ENCODE data around the gene BICRA. TPM values are rescaled to one million over a fixed set of nuclear protein-coding genes. Genes with fewer than 3 reads are reported as not detected.
"Not testable (repeated sequence)": the region's sequence is repeated elsewhere in the genome, so short reads cannot be mapped to it uniquely, and the experiment has no call there.

The BICRA gene
- total RNA-seq, 1 experiment from 2014 or later: 3.5 TPM

- Histone ChIP-seq H3K27me3 (replicated peaks) (no peaks in the 10 kb centered on the region), H3K27ac (no peak overlapping the region), H3K4me1 (replicated peaks) (peaks cover 6% of the 10 kb centered on the region; the same call in 1 of the 2 replicates), H3K36me3 (no peaks in the 10 kb centered on the region), H3K9me3 (replicated peaks) (peaks cover 10% of the 10 kb centered on the region; the same call in 1 of the 2 replicates), H3K4me3 (no peak overlapping the region)
- no peak for DNase-seq (ENCODE audit: low read depth in 1 of 2, low spot score in 2 of 2)
Observed at GRCh38 chr19:47589824-47590223, 19.1 kb upstream of the BICRA start.

- H3K4me1 ChIP-seq (replicated peaks): peaks cover 7% of the 10 kb centered on the region
- no peaks in the 10 kb centered on the region for H3K36me3 ChIP-seq
- peaks cover 2% of the 10 kb centered on the region; the same call in 1 of the 2 replicates for H3K9me3 ChIP-seq (replicated peaks)
- H3K27ac ChIP-seq: no peak overlapping the region
- no peaks in the 10 kb centered on the region for H3K27me3 ChIP-seq (replicated peaks)
- H3K4me3 ChIP-seq: no peak overlapping the region
- no peak for DNase-seq (ENCODE audit: low read depth in 1 of 2, low spot score in 2 of 2)
Observed at GRCh38 chr19:47593860-47594259, 15.1 kb upstream of the BICRA start.

GRCh38 chr19:47595944-47596343 is 13.0 kb upstream of the BICRA start:
- Histone ChIP-seq H3K27ac (no peak overlapping the region), H3K36me3 (no peaks in the 10 kb centered on the region), H3K4me1 (replicated peaks) (peaks cover 14% of the 10 kb centered on the region), H3K9me3 (replicated peaks) (no peaks in the 10 kb centered on the region), H3K27me3 (replicated peaks) (no peaks in the 10 kb centered on the region), H3K4me3 (no peak overlapping the region)
- no peak for DNase-seq (ENCODE audit: low read depth in 1 of 2, low spot score in 2 of 2)

- H3K4me1 ChIP-seq (replicated peaks): peaks cover 14% of the 10 kb centered on the region
- peak overlapping the region; percentile 43 for H3K4me3 ChIP-seq
- peak overlapping the region; percentile 71 for H3K27ac ChIP-seq
- peak; percentile 95 to 98 for DNase-seq (ENCODE audit: low read depth in 1 of 2, low spot score in 2 of 2)
- H3K36me3 ChIP-seq: no peaks in the 10 kb centered on the region
- no peaks in the 10 kb centered on the region for H3K27me3 ChIP-seq (replicated peaks)
- H3K9me3 ChIP-seq (replicated peaks): no peaks in the 10 kb centered on the region
Observed at GRCh38 chr19:47598407-47599349, 10.3 kb upstream of the BICRA start.

GRCh38 chr19:47599671-47600245 is 9.2 kb upstream of the BICRA start:
- H3K9me3 ChIP-seq (replicated peaks); H3K27me3 ChIP-seq (replicated peaks); H3K36me3 ChIP-seq: not testable (repeated sequence)
- Histone ChIP-seq H3K27ac (peak overlapping the region; percentile 71), H3K4me1 (replicated peaks) (peaks cover 14% of the 10 kb centered on the region), H3K4me3 (peak overlapping the region; percentile 43)
- peak in 1 of 2 experiments; percentile 71 for DNase-seq (ENCODE audit: low read depth in 1 of 2, low spot score in 2 of 2)

- DNase-seq (ENCODE audit: low read depth in 1 of 2, low spot score in 2 of 2): peak; percentile 99 to 100
- Histone ChIP-seq H3K4me3 (peak overlapping the region; percentile 43), H3K36me3 (no peaks in the 10 kb centered on the region), H3K4me1 (replicated peaks) (peaks cover 14% of the 10 kb centered on the region), H3K9me3 (replicated peaks) (no peaks in the 10 kb centered on the region), H3K27ac (peak overlapping the region; percentile 71), H3K27me3 (replicated peaks) (no peaks in the 10 kb centered on the region)
Observed at GRCh38 chr19:47600246-47601179, 8.4 kb upstream of the BICRA start.

GRCh38 chr19:47601180-47601904 is 7.6 kb upstream of the BICRA start:
- H3K4me3 ChIP-seq: peak overlapping the region; percentile 43
- H3K27ac ChIP-seq: no peak overlapping the region
- peaks cover 14% of the 10 kb centered on the region for H3K4me1 ChIP-seq (replicated peaks)
- DNase-seq (ENCODE audit: low read depth in 1 of 2, low spot score in 2 of 2): no peak
- H3K36me3 ChIP-seq: no peaks in the 10 kb centered on the region
- H3K9me3 ChIP-seq (replicated peaks): no peaks in the 10 kb centered on the region
- H3K27me3 ChIP-seq (replicated peaks): no peaks in the 10 kb centered on the region

- Histone ChIP-seq H3K36me3 (peaks cover 11% of the 10 kb centered on the region), H3K4me3 (no peak overlapping the region), H3K27me3 (replicated peaks) (no peaks in the 10 kb centered on the region), H3K27ac (no peak overlapping the region), H3K9me3 (replicated peaks) (no peaks in the 10 kb centered on the region), H3K4me1 (replicated peaks) (peaks cover 7% of the 10 kb centered on the region)
- DNase-seq (ENCODE audit: low read depth in 1 of 2, low spot score in 2 of 2): no peak
Observed at GRCh38 chr19:47603706-47604565, 5.0 kb upstream of the BICRA start.

GRCh38 chr19:47607564-47608073 is 1.3 kb upstream of the BICRA start:
- Histone ChIP-seq H3K4me1 (replicated peaks) (peaks cover 22% of the 10 kb centered on the region), H3K36me3 (peaks cover 26% of the 10 kb centered on the region), H3K27ac (peak overlapping the region; percentile 84), H3K27me3 (replicated peaks) (no peaks in the 10 kb centered on the region), H3K4me3 (peak overlapping the region; percentile 89), H3K9me3 (replicated peaks) (no peaks in the 10 kb centered on the region)
- DNase-seq (ENCODE audit: low read depth in 1 of 2, low spot score in 2 of 2): no peak

GRCh38 chr19:47608074-47608918 is 638 bp upstream of the BICRA start:
- peak overlapping the region; percentile 84 for H3K27ac ChIP-seq
- no peaks in the 10 kb centered on the region for H3K27me3 ChIP-seq (replicated peaks)
- H3K36me3 ChIP-seq: peaks cover 26% of the 10 kb centered on the region
- H3K4me3 ChIP-seq: peak overlapping the region; percentile 89
- no peaks in the 10 kb centered on the region for H3K9me3 ChIP-seq (replicated peaks)
- H3K4me1 ChIP-seq (replicated peaks): peaks cover 29% of the 10 kb centered on the region
- peak; percentile 93 to 94 for DNase-seq (ENCODE audit: low read depth in 1 of 2, low spot score in 2 of 2)

Measured in SJSA1 (cell line).